ENCODE data around the gene SEH1L.

DNA sequence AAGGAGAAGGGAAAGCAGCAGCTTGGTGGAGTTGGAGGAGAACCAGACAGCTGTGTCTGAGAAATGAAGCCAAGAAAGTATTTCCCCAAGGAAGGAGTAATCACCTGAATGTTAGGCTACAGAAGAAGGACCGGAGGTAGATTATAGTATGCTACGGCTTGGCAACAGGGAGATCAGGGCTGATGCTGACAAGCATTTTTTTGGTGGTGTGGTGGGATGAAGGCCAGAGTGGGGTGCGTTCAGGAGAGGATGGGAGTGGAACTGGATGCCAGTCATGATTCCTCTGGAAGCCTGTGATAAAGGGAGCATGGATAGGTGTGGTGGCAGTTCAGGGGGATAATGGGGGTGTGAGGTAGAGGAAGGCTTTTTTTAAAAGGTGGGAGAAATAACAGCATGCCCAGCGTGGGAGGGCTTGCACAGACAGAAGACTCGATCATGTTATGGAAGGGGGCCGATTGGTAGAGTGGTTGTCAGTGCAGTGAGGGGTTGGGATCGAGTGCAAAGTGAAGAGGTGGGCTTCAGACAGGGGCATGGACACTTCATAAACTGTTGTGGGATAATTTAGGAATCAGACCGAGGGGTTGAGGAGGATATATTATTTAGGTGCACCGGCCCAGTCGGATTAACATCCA, 49.0 kb downstream of the SEH1L start:
- TF ChIP-seq, protein P1, sequence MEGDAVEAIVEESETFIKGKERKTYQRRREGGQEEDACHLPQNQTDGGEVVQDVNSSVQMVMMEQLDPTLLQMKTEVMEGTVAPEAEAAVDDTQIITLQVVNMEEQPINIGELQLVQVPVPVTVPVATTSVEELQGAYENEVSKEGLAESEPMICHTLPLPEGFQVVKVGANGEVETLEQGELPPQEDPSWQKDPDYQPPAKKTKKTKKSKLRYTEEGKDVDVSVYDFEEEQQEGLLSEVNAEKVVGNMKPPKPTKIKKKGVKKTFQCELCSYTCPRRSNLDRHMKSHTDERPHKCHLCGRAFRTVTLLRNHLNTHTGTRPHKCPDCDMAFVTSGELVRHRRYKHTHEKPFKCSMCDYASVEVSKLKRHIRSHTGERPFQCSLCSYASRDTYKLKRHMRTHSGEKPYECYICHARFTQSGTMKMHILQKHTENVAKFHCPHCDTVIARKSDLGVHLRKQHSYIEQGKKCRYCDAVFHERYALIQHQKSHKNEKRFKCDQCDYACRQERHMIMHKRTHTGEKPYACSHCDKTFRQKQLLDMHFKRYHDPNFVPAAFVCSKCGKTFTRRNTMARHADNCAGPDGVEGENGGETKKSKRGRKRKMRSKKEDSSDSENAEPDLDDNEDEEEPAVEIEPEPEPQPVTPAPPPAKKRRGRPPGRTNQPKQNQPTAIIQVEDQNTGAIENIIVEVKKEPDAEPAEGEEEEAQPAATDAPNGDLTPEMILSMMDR (IDR thresholded peaks at IDR 0.05; ENCODE audit: borderline replicate concordance, extremely low read depth, low read length, poor library complexity, severe bottlenecking) = no peak
- TF ChIP-seq EZH2 (IDR thresholded peaks at IDR 0.05; ENCODE audit: borderline replicate concordance, low read depth, low read length, severe bottlenecking) = no peak
